HepG2 (cell line): ENCODE measurements around the gene PROKR1. TPM values are rescaled to one million over a fixed set of nuclear protein-coding genes. Genes with fewer than 3 reads are reported as not detected.

Experiments
- ATAC-seq: fragments of 200-7000 bp; cut with Tn5 transposase; 3 replicates; pipeline ENCODE4 v1.9.1; 2020; ENCODE audit warnings: mild to moderate bottlenecking, moderate library complexity
- BruUV-seq: library from RNA; stranded (reverse); fragments of 400-500 nt; replicated peaks from 2 replicates; lab custom pipeline; 2021; lab: Mats Ljungman, UMichigan
- CTCF ChIA-PET: fragments of 300-600 bp; formaldehyde crosslinking; extraction: SDS; loops from one replicate; lab custom pipeline; 2021; ENCODE audit warnings: low total read pairs, inconsistent platforms, low intra/inter-chr PET ratio; lab: Yijun Ruan, JAX
- POLR2A ChIA-PET: fragments of 350-600 bp; sonication (Branson Sonifier 250); formaldehyde crosslinking; loops from one replicate; lab custom pipeline; 2020; ENCODE audit warnings: antibody characterized with exemption, inconsistent platforms; lab: Yijun Ruan, JAX
- DNase-seq: peaks from one replicate; pipeline ENCODE4 v3.0.0-alpha.2; 2015; ENCODE audit warnings: low spot score
- FAIRE-seq: peaks from 3 replicates; lab custom pipeline; 2011; peaks lifted over from hg19 to GRCh38; lab: Jason Lieb, UNC
- H2AFZ ChIP-seq: one replicate; pipeline ENCODE4 v1.6.1; 2011; ENCODE audit warnings: low read length, inconsistent platforms
- H3K27ac ChIP-seq: fragments of 300-600 bp; 3 replicates; pipeline ENCODE4 v1.8.0; 2011; ENCODE audit warnings: mixed run types, mild to moderate bottlenecking, mixed read lengths, low read length, inconsistent platforms; ENCODE audit not compliant: insufficient read depth; ENCODE audit errors: extremely low read length
- H3K27me3 ChIP-seq, 2 experiments: fragments of 200-600 bp in 1 of 2; 2 replicates in 1 of 2; 3 replicates in 1 of 2; pipeline versions ENCODE4 v1.6.0 to v1.8.0; 2011; ENCODE audit warnings: low read length in 2 of 2, mild to moderate bottlenecking in 2 of 2, moderate library complexity in 2 of 2, inconsistent platforms in 1 of 2; ENCODE audit not compliant: insufficient read depth in 2 of 2, control insufficient read depth in 1 of 2
- H3K36me3 ChIP-seq, 2 experiments: fragments of 200-600 bp in 1 of 2; replicated peaks in 1 of 2; 2 replicates in 1 of 2; 3 replicates in 1 of 2; pipeline versions ENCODE4 v1.5.1 to v1.8.0; 2011; ENCODE audit warnings: low read length in 2 of 2, inconsistent platforms in 1 of 2; ENCODE audit not compliant: insufficient read depth in 2 of 2, control insufficient read depth in 1 of 2
- H3K4me1 ChIP-seq: 2 replicates; pipeline ENCODE4 v1.5.1; 2012; ENCODE audit warnings: low read length, inconsistent platforms; ENCODE audit not compliant: insufficient read depth
- H3K4me2 ChIP-seq: 2 replicates; pipeline ENCODE4 v1.6.0; 2011; ENCODE audit warnings: low read depth, low read length, inconsistent platforms
- H3K4me3 ChIP-seq, 3 experiments: fragments of 200-600 bp in 1 of 3; sonication (generic), shearing (Covaris generic) in 1 of 3; replicated peaks in 1 of 3; 2 replicates each; pipeline ENCODE4 v1.5.1; 2011 to 2016; ENCODE audit warnings: low read length in 3 of 3, inconsistent platforms in 2 of 3, low read depth in 2 of 3, mild to moderate bottlenecking in 2 of 3, control low read depth in 1 of 3, mixed read lengths in 1 of 3; ENCODE audit not compliant: insufficient read depth in 1 of 3
- H3K79me2 ChIP-seq: one replicate; pipeline ENCODE4 v1.6.1; 2011; ENCODE audit warnings: low read length, inconsistent platforms; ENCODE audit not compliant: insufficient read depth
- H3K9ac ChIP-seq: 2 replicates; pipeline ENCODE4 v1.6.0; 2011; ENCODE audit warnings: mild to moderate bottlenecking, low read depth, low read length, inconsistent platforms; ENCODE audit not compliant: insufficient read depth
- H3K9me3 ChIP-seq: 2 replicates; pipeline ENCODE4 v1.5.1; 2012; ENCODE audit warnings: mild to moderate bottlenecking, low read length
- H4K20me1 ChIP-seq: 2 replicates; pipeline ENCODE4 v1.6.0; 2011; ENCODE audit warnings: inconsistent platforms, mild to moderate bottlenecking, low read length, moderate library complexity; ENCODE audit not compliant: insufficient read depth
- ARID4A ChIP-seq: sonication (generic); formaldehyde crosslinking; IDR thresholded peaks from 2 replicates; pipeline ENCODE4 v1.5.0; 2020; ENCODE audit warnings: mild to moderate bottlenecking, missing genetic modification reagents, borderline replicate concordance
- IRF1 ChIP-seq: sonication (generic); formaldehyde crosslinking; IDR thresholded peaks from 2 replicates; pipeline ENCODE4 v1.4.0; 2020; ENCODE audit warnings: low read depth, mild to moderate bottlenecking, missing genetic modification reagents
- KLF13 ChIP-seq: sonication (generic); formaldehyde crosslinking; IDR thresholded peaks from 2 replicates; pipeline ENCODE4 v1.4.0; 2020; ENCODE audit warnings: mild to moderate bottlenecking, missing genetic modification reagents
- PRDM15 ChIP-seq: sonication (generic); formaldehyde crosslinking; IDR thresholded peaks from 2 replicates; pipeline ENCODE4 v1.4.0; 2020; ENCODE audit warnings: missing genetic modification reagents
- SOX6 ChIP-seq, 2 experiments: fragments of 450-650 bp in 1 of 2; sonication (generic) in 1 of 2; formaldehyde crosslinking in 1 of 2; IDR thresholded peaks; 2 replicates each; pipeline versions ENCODE4 v1.4.0 to v1.6.1; 2017 to 2020; ENCODE audit warnings: antibody characterized with exemption in 1 of 2, mild to moderate bottlenecking in 1 of 2, missing genetic modification reagents in 1 of 2
- SP4 ChIP-seq: sonication (generic); formaldehyde crosslinking; IDR thresholded peaks from 2 replicates; pipeline ENCODE4 v1.8.1; 2023; ENCODE audit warnings: mild to moderate bottlenecking, missing genetic modification reagents
- TFDP1 ChIP-seq: IDR thresholded peaks from 2 replicates; pipeline ENCODE4 v1.6.1; 2016; ENCODE audit warnings: missing compliant biosample characterization, missing genetic modification reagents, borderline replicate concordance
- ZFP91 ChIP-seq: sonication (generic); formaldehyde crosslinking; IDR thresholded peaks from 2 replicates; pipeline ENCODE4 v1.9.0; 2022; ENCODE audit warnings: missing genetic modification reagents, mild to moderate bottlenecking, borderline replicate concordance
- ZMAT5 ChIP-seq: sonication (generic); formaldehyde crosslinking; IDR thresholded peaks from 2 replicates; pipeline ENCODE4 v1.5.0; 2020; ENCODE audit warnings: mild to moderate bottlenecking, low read depth, missing genetic modification reagents, borderline replicate concordance
- WGBS: methylation state at CpG from one replicate; pipeline ENCODE4 v1.1.6; 2017; ENCODE audit warnings: low lambda C conversion rate; 5-methylcytosine and 5-hydroxymethylcytosine counted together
- in situ Hi-C: cut with HindIII; loops from 2 replicates; pipeline ENCODE4 v1.10.0; 2017; ENCODE audit warnings: low pct_unique_long_range_greater_than_20kb; ENCODE audit not compliant: extremely low pct_ligation_motif_present
- intact Hi-C: fragments of 100-400 bp; cut with micrococcal nuclease; formaldehyde crosslinking; loops from one replicate; pipeline ENCODE4 v1.10.0; 2022; ENCODE audit not compliant: unreplicated experiment
- polyA plus RNA-seq, 8 experiments: library from polyadenylated mRNA; depleted of rRNA in 3 of 8; stranded (reverse) in 7 of 8; unstranded in 1 of 8; fragments of >200 nt; fragmentation: Illumina TruSeq in 4 of 8; extraction: Trizol in 4 of 8; gene quantifications; 2 replicates each; pipeline versions ENCODE4 v1.2.1 to v1.2.3, GENCODE V29; 2011 to 2016; ENCODE audit warnings: low read depth in 4 of 8, missing spikeins in 1 of 8, mixed read lengths in 1 of 8; ENCODE audit not compliant: insufficient read depth in 1 of 8
- total RNA-seq, 5 experiments: library from RNA; depleted of rRNA; stranded (reverse); fragments of >200 nt; fragmentation: Illumina TruSeq; extraction: Trizol; gene quantifications; 2 replicates each; pipeline ENCODE4 v1.2.3, GENCODE V29; 2016; ENCODE audit warnings: low read depth in 1 of 5

Gene PROKR1
- total and polyA plus RNA-seq, 2 of the 13 experiments (the other 11 are each of a cell fraction or from before 2014, with no cell fraction given), result not detected

- TF ChIP-seq ARID4A (CRISPR knock-in tag), result no peak
Observed at GRCh38 chr2:68684197-68684596, 40.8 kb downstream of the PROKR1 start (continued).

- POLR2A ChIA-PET, result no interaction called here
- Histone ChIP-seq H3K27me3 (no peaks in the 10 kb centered on the region), H3K27ac (no peak overlapping the region), H3K4me2 (no peak overlapping the region), H3K9me3 (no peaks in the 10 kb centered on the region), H3K36me3 (no peaks in the 10 kb centered on the region), H3K4me3 (no peak overlapping the region)
- FAIRE-seq, result no peak
- no TSS peak for BruUV-seq
- TF ChIP-seq SOX6 (IDR thresholded peaks at IDR 0.05) (no peak), SOX6 (CRISPR knock-in tag; IDR thresholded peaks at IDR 0.05) (no peak), PRDM15 (CRISPR knock-in tag) (no peak), TFDP1 (no peak), IRF1 (CRISPR knock-in tag) (no peak), ZMAT5 (CRISPR knock-in tag) (no peak), KLF13 (CRISPR knock-in tag) (no peak), SP4 (CRISPR knock-in tag) (no peak), ZFP91 (CRISPR knock-in tag) (no peak)
- TF ChIP-seq, all 625 proteins: peak for 0
- ATAC-seq (no peak), DNase-seq (no peak)
- Histone ChIP-seq H3K9ac (no peak overlapping the region), H4K20me1 (no peaks in the 10 kb centered on the region), H3K4me1 (no peaks in the 10 kb centered on the region), H2AFZ (no peak overlapping the region), H3K79me2 (no peaks in the 10 kb centered on the region)
- intact Hi-C loops, result no loop called here
- CTCF ChIA-PET, result no interaction called here
- in situ Hi-C loops, result no loop called here
- 4% methylated on average over 5 of the region's 5 CpGs for WGBS
Observed at GRCh38 chr2:68686178-68686577, 42.8 kb downstream of the PROKR1 start.
